Pericardium fibroblast (primary cell): Measurements from ENCODE around the gene SRI. TPM values are rescaled to one million over a fixed set of nuclear protein-coding genes. Genes with fewer than 3 reads are reported as not detected.

Experiments
- total RNA-seq: library from RNA; depleted of rRNA; stranded (reverse); fragments of >200 nt; gene quantifications from 2 replicates; pipeline ENCODE4 v1.2.3, GENCODE V29; 2015

Gene SRI
- total RNA-seq, result 76.8 and 110 TPM in 2 replicates

GRCh38 chr7:88219781-88220747 lies at the start of gene SRI:
Gene SRI, minus strand, starts transcription at chr7:88220038. Its CDS starts 12 bp downstream, at chr7:88220026.

Other genes with a start within 250 kb of the SRI start
- gene STEAP4, start 86.9 kb upstream of the SRI start, total RNA-seq, result 4.9 TPM in 2 replicates